Vagina (tissue), 2 donors: ENCODE measurements around the gene PBX4.

Experiments
- POLR2A ChIP-seq, 2 donors: fragments of 450-650 bp; IDR thresholded peaks; one replicate each; pipeline ENCODE4 v1.6.1; 2017; ENCODE audit warnings: antibody characterized with exemption in 2 of 2, mild to moderate bottlenecking in 2 of 2, moderate library complexity in 2 of 2
- POLR2AphosphoS5 ChIP-seq, 2 donors: sonication (generic); formaldehyde crosslinking; IDR thresholded peaks; one replicate each; pipeline ENCODE4 v1.9.0; 2017; ENCODE audit warnings: antibody characterized with exemption in 2 of 2, mild to moderate bottlenecking in 2 of 2, low read depth in 1 of 2; ENCODE audit not compliant: insufficient read depth in 1 of 2
- TF ChIP-seq, protein P1 (sequence below), 3 experiments: fragments of 450-650 bp in 2 of 3; fragments of 200-600 bp in 1 of 3; sonication (generic) in 1 of 3; IDR thresholded peaks; one replicate each; pipeline ENCODE4 v1.5.1; 2017 to 2019; ENCODE audit warnings: antibody characterized with exemption in 3 of 3, mild to moderate bottlenecking in 2 of 3, moderate library complexity in 2 of 3

DNA sequence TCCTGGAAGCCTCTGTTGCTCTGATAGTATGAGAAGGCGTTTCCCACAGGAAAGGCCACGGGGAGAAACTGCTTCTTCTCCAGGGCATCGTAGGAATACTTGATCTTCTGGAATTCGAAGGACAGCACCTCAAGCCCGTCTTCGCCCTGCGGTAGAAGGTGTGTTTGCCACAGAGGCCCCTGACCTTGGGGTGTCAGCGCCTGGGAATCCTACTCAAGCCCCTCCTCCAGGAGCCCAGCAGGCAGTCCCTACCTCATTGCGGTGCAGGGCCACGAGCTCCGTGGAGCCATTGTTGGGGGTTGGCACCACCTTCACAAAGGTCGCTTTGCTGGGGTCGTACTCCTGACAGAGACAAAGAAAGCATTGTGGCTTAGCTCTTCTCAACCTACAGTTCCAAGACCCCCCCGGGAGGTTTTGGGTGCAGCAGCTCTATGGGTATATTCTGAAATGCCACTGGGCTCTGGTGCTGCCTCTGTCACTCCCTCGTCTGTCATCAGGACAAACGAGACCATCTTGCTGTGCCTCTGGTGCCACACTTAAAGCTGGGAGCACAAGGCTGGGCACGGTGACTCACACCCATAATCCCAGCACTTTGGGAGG is 41.3 kb upstream of the PBX4 start:
- TF ChIP-seq, protein P1, sequence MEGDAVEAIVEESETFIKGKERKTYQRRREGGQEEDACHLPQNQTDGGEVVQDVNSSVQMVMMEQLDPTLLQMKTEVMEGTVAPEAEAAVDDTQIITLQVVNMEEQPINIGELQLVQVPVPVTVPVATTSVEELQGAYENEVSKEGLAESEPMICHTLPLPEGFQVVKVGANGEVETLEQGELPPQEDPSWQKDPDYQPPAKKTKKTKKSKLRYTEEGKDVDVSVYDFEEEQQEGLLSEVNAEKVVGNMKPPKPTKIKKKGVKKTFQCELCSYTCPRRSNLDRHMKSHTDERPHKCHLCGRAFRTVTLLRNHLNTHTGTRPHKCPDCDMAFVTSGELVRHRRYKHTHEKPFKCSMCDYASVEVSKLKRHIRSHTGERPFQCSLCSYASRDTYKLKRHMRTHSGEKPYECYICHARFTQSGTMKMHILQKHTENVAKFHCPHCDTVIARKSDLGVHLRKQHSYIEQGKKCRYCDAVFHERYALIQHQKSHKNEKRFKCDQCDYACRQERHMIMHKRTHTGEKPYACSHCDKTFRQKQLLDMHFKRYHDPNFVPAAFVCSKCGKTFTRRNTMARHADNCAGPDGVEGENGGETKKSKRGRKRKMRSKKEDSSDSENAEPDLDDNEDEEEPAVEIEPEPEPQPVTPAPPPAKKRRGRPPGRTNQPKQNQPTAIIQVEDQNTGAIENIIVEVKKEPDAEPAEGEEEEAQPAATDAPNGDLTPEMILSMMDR (IDR thresholded peaks at IDR 0.05), result no peak
- TF ChIP-seq POLR2A (IDR thresholded peaks at IDR 0.05), result no peak
- TF ChIP-seq POLR2AphosphoS5 (IDR thresholded peaks at IDR 0.05; ENCODE audit: insufficient read depth in 1 of 2, low read depth in 1 of 2), result no peak
